Stimulated activated CD8-positive, alpha-beta memory T cell treated with anti-CD3 and anti-CD28 coated beads, Interleukin-2, amount 100 ng/mL, for 48 hours (primary cell): ENCODE results near the gene ATP10A.
A peak's percentile ranks its signal among the peaks of the same experiment; 100 is the strongest.
"Not testable (repeated sequence)": the region's sequence is repeated elsewhere in the genome, so short reads cannot be mapped to it uniquely, and the experiment has no call there.

Source experiments
- DNase-seq, 2 donors: peaks; one replicate each; pipeline ENCODE4 v3.0.0-alpha.2; 2020; ENCODE audit warnings: low read depth in 2 of 2

Gene ATP10A

GRCh38 chr15:25882466-25882865 is 19.3 kb upstream of the ATP10A start:
- DNase-seq: no peak

- not testable (repeated sequence) for DNase-seq
Measured at GRCh38 chr15:25880877-25881276, 17.8 kb upstream of the ATP10A start.

GRCh38 chr15:25880411-25880810 is 17.3 kb upstream of the ATP10A start:
- no peak for DNase-seq

- DNase-seq: no peak
Measured at GRCh38 chr15:25879438-25879837, 16.3 kb upstream of the ATP10A start.

- no peak for DNase-seq
Measured at GRCh38 chr15:25877681-25878080, 14.6 kb upstream of the ATP10A start.

GRCh38 chr15:25876231-25877140 is 13.4 kb upstream of the ATP10A start:
- no peak for DNase-seq

- no peak for DNase-seq
Measured at GRCh38 chr15:25875566-25875965, 12.4 kb upstream of the ATP10A start.

GRCh38 chr15:25874379-25874778 is 11.3 kb upstream of the ATP10A start:
- DNase-seq: no peak

- no peak for DNase-seq
Measured at GRCh38 chr15:25871403-25871802, 8.3 kb upstream of the ATP10A start.

GRCh38 chr15:25870938-25871337 is 7.8 kb upstream of the ATP10A start:
- no peak for DNase-seq

- DNase-seq: no peak
Measured at GRCh38 chr15:25869701-25870100, 6.6 kb upstream of the ATP10A start.

GRCh38 chr15:25866874-25867273 is 3.7 kb upstream of the ATP10A start:
- no peak for DNase-seq

- no peak for DNase-seq
Measured at GRCh38 chr15:25866251-25866650, 3.1 kb upstream of the ATP10A start.

GRCh38 chr15:25864966-25865365 is 1.8 kb upstream of the ATP10A start:
- DNase-seq: no peak

- DNase-seq: no peak
Measured at GRCh38 chr15:25863968-25864580, 947 bp upstream of the ATP10A start.

GRCh38 chr15:25862472-25863110 is 536 bp downstream of the ATP10A start:
- peak in 1 of 2 donors; percentile 23 for DNase-seq

GRCh38 chr15:25862071-25862471 is 1.1 kb downstream of the ATP10A start:
- DNase-seq: no peak

- DNase-seq: no peak
Measured at GRCh38 chr15:25860885-25861866, 2.0 kb downstream of the ATP10A start.

GRCh38 chr15:25859838-25860645 is 3.1 kb downstream of the ATP10A start:
- DNase-seq: no peak

GRCh38 chr15:25858952-25859760 is 4.0 kb downstream of the ATP10A start:
- no peak for DNase-seq
